Measurements from ENCODE around the gene AFF3. TPM values are rescaled to one million over a fixed set of nuclear protein-coding genes. Genes with fewer than 3 reads are reported as not detected.

The AFF3 gene
- total RNA-seq, 2 experiments from 2014 or later: 0.03 TPM

DNA sequence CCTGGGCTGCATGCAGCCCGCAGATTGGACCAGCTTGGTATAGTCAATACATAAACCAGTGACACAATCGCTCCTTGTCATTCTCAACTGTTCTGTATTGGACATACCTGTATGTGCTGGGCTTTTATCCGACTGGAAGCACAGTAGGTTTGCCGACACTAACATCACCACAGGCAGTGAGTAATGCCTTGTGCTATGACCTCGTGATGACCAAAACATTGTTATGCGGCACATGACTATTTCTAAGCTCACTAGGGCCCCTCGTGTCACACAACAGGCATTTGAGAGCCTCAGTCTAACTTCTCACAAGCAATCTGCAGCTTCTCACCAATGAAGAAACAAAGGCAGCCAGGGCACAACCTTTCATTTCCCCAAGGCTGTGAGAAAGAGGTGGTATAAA is 320.8 kb downstream of the AFF3 start:
- POLR2A ChIA-PET: no interaction called here
- Mint-ChIP-seq H3K4me3 (no peak overlapping the region), H3K9me3 (no peaks in the 10 kb centered on the region), H3K36me3 (ENCODE audit: low read depth) (no peaks in the 10 kb centered on the region), H3K4me1 (no peaks in the 10 kb centered on the region), H3K27me3 (peaks cover 3% of the 10 kb centered on the region), H3K27ac (no peak overlapping the region)
- CTCF ChIA-PET: no interaction called here
- DNase-seq: no peak

- Mint-ChIP-seq H3K4me1 (no peaks in the 10 kb centered on the region), H3K4me3 (no peak overlapping the region), H3K27me3 (peaks cover 3% of the 10 kb centered on the region), H3K9me3 (no peaks in the 10 kb centered on the region), H3K27ac (no peak overlapping the region), H3K36me3 (ENCODE audit: low read depth) (no peaks in the 10 kb centered on the region)
- POLR2A ChIA-PET: no interaction called here
- CTCF ChIA-PET: no interaction called here
- no peak for DNase-seq
Observed at GRCh38 chr2:99821039-99821438, 321.4 kb downstream of the AFF3 start.

GRCh38 chr2:99819766-99820165 is 322.6 kb downstream of the AFF3 start:
- Mint-ChIP-seq H3K27me3 (peaks cover 3% of the 10 kb centered on the region), H3K4me3 (no peak overlapping the region), H3K9me3 (no peaks in the 10 kb centered on the region), H3K4me1 (no peaks in the 10 kb centered on the region), H3K36me3 (ENCODE audit: low read depth) (no peaks in the 10 kb centered on the region), H3K27ac (no peak overlapping the region)
- no peak for DNase-seq
- CTCF ChIA-PET: no interaction called here
- POLR2A ChIA-PET: no interaction called here

- ChIA-PET POLR2A (no interaction called here), CTCF (interaction anchor here (0.6 to 0.8 kb wide), 2 partner anchors 423 to 440 kb away, joined by 3 read pairs; no protein-coding TSS in a partner anchor)
- Mint-ChIP-seq H3K4me3 (no peak overlapping the region), H3K36me3 (ENCODE audit: low read depth) (no peaks in the 10 kb centered on the region), H3K4me1 (no peaks in the 10 kb centered on the region), H3K27ac (no peak overlapping the region), H3K27me3 (peaks cover 3% of the 10 kb centered on the region), H3K9me3 (no peaks in the 10 kb centered on the region)
- DNase-seq: no peak
Observed at GRCh38 chr2:99818842-99819241, 323.5 kb downstream of the AFF3 start.

- ChIA-PET CTCF (no interaction called here), POLR2A (no interaction called here)
- Mint-ChIP-seq H3K27me3 (peaks cover 3% of the 10 kb centered on the region), H3K9me3 (no peaks in the 10 kb centered on the region), H3K36me3 (ENCODE audit: low read depth) (no peaks in the 10 kb centered on the region), H3K4me1 (no peaks in the 10 kb centered on the region), H3K27ac (no peak overlapping the region), H3K4me3 (no peak overlapping the region)
- no peak for DNase-seq
Observed at GRCh38 chr2:99816908-99817307, 325.5 kb downstream of the AFF3 start.

- POLR2A ChIA-PET: no interaction called here
- no peaks in the 10 kb centered on the region for H3K36me3 Mint-ChIP-seq (ENCODE audit: low read depth)
- H3K9me3 Mint-ChIP-seq: no peaks in the 10 kb centered on the region
- no peak overlapping the region for H3K4me3 Mint-ChIP-seq
- no peaks in the 10 kb centered on the region for H3K4me1 Mint-ChIP-seq
- H3K27ac Mint-ChIP-seq: no peak overlapping the region
- H3K27me3 Mint-ChIP-seq: no peaks in the 10 kb centered on the region
- CTCF ChIA-PET: no interaction called here
- DNase-seq: no peak
Observed at GRCh38 chr2:99812426-99812825, 330.0 kb downstream of the AFF3 start.

DNA sequence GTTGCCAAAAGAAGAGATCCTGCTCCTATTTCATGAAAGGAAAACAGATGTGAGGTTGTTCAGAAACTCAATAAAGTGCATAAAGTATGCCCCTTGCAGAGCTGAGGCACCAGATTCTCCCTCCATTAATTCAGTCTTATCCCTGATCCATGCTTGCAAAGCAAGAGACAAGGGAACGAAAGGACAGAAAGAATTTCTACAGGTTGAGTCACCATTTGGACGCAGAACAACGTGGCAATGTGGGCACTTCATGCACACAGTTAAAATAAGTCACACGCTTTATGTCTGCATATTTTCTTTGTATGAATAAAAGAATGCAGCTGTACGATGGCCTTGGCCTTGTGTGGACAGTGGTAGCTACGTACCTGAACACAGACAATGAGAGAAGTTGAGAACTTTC is 330.8 kb downstream of the AFF3 start:
- H3K27ac Mint-ChIP-seq: no peak overlapping the region
- ChIA-PET CTCF (no interaction called here), POLR2A (no interaction called here)
- no peaks in the 10 kb centered on the region for H3K27me3 Mint-ChIP-seq
- no peaks in the 10 kb centered on the region for H3K4me1 Mint-ChIP-seq
- no peak overlapping the region for H3K4me3 Mint-ChIP-seq
- no peak for DNase-seq
- no peaks in the 10 kb centered on the region for H3K9me3 Mint-ChIP-seq
- no peaks in the 10 kb centered on the region for H3K36me3 Mint-ChIP-seq (ENCODE audit: low read depth)

DNA sequence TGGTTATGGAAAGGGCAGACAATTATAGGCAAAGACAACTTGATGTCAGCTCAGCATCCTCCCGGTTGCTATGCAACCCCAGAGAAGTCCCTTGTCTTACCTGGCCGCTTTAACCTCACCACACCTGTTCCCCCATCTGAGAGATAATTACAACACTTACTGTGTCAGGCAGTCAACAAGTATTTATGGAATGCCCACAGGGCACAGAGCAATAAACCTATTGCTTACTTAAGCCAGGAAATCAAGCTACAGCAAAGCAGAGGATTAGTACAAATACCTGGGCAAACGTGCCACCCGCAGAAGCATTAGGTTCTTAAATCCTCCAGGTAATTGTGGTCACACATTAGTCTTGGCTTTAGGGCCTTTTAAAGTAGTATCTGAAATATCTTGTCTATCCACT is 332.2 kb downstream of the AFF3 start:
- Mint-ChIP-seq H3K27me3 (no peaks in the 10 kb centered on the region), H3K4me1 (no peaks in the 10 kb centered on the region), H3K27ac (no peak overlapping the region), H3K4me3 (no peak overlapping the region), H3K9me3 (no peaks in the 10 kb centered on the region), H3K36me3 (ENCODE audit: low read depth) (no peaks in the 10 kb centered on the region)
- POLR2A ChIA-PET: no interaction called here
- no peak for DNase-seq
- CTCF ChIA-PET: no interaction called here

- Mint-ChIP-seq H3K36me3 (ENCODE audit: low read depth) (no peaks in the 10 kb centered on the region), H3K27ac (no peak overlapping the region), H3K4me3 (no peak overlapping the region), H3K27me3 (no peaks in the 10 kb centered on the region), H3K9me3 (no peaks in the 10 kb centered on the region), H3K4me1 (no peaks in the 10 kb centered on the region)
- CTCF ChIA-PET: no interaction called here
- DNase-seq: no peak
- POLR2A ChIA-PET: no interaction called here
Observed at GRCh38 chr2:99809259-99809900, 333.0 kb downstream of the AFF3 start.

DNA sequence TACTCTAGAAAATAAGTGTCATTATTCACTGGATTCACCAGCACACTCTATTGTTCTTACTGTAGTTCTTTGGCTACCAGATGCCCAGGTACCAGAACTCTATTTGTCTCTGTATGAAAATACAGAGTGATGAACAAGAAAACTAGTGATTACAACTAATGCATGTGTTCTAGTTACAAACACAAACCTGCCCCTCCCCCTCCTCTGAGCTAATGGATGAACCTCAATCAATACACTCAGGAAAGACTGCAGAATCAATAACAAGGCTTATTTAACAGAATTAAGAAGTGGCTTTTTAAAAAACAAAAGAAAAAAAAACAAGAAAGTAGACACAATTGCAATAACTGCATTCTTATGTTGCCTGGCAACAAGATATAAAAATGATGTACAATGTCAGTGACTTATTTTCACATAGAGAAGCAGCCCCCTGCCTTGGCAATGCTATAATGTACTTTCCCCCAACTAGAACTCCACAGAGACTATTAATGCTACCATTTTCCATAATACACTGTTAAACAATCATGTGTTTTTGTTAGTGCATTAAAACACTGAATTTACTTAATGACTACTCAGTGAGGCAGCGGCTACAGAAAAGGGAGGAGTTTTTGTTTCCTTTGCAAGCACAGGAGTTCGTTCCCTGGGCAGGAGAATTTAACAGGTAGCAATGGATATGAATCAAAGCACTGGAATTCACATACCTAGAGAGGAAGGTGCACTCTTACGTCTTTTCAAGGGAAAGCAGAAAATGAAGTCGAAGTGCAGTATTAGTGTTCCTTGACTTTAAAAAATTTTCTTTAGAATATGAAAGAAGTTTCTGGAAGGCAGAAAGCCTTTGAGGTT is 333.8 kb downstream of the AFF3 start:
- no peak overlapping the region for H3K4me3 Mint-ChIP-seq
- POLR2A ChIA-PET: no interaction called here
- no peak for DNase-seq
- H3K27ac Mint-ChIP-seq: no peak overlapping the region
- CTCF ChIA-PET: no interaction called here
- no peaks in the 10 kb centered on the region for H3K4me1 Mint-ChIP-seq
- peaks cover 2% of the 10 kb centered on the region for H3K27me3 Mint-ChIP-seq
- H3K9me3 Mint-ChIP-seq: no peaks in the 10 kb centered on the region
- no peaks in the 10 kb centered on the region for H3K36me3 Mint-ChIP-seq (ENCODE audit: low read depth)

DNA sequence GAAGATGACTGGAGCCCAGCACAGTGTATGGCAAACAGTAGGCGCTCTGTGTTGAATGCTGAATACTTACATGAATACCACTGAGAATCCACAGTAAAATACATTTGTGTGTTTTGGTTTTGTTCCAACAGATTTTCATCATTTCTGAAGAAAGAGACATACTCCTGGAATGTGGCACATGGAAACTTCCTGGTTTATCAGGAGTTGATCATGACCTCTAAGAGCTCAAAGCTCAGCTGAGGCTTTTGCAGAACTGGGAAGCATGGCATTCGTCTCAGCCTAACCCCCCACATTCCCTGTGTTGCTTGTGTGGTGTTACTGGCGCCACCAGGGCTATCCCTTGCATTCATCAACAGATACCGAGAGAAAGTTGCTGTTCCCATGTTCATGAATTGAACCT is 335.6 kb downstream of the AFF3 start:
- H3K4me1 Mint-ChIP-seq: no peaks in the 10 kb centered on the region
- CTCF ChIA-PET: no interaction called here
- no peaks in the 10 kb centered on the region for H3K9me3 Mint-ChIP-seq
- no peaks in the 10 kb centered on the region for H3K36me3 Mint-ChIP-seq (ENCODE audit: low read depth)
- H3K27me3 Mint-ChIP-seq: peaks cover 2% of the 10 kb centered on the region
- POLR2A ChIA-PET: no interaction called here
- DNase-seq: no peak
- no peak overlapping the region for H3K4me3 Mint-ChIP-seq
- no peak overlapping the region for H3K27ac Mint-ChIP-seq

GRCh38 chr2:99805930-99806476 is 336.4 kb downstream of the AFF3 start:
- Mint-ChIP-seq H3K9me3 (no peaks in the 10 kb centered on the region), H3K4me1 (no peaks in the 10 kb centered on the region), H3K36me3 (ENCODE audit: low read depth) (no peaks in the 10 kb centered on the region), H3K27me3 (peaks cover 2% of the 10 kb centered on the region), H3K4me3 (no peak overlapping the region), H3K27ac (no peak overlapping the region)
- POLR2A ChIA-PET: no interaction called here
- no peak for DNase-seq
- CTCF ChIA-PET: no interaction called here

DNA sequence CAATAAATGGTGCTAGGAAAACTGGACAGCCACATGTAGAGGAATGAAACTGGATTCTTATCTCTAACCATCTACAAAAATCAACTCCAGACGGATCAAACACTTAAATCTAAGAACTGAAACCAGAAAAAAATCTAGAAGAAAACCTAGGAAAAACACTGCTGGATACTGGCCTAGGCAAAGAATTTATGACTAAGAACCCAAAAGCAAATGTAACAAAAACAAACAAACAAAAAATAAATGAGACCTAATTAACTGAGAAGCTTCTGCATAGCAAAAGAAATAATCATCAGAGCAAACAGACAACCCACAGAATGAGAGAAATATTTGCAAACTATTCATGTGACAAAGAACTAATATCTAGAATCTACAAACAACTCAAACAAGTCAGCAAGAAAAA is 338.5 kb downstream of the AFF3 start:
- H3K27me3 Mint-ChIP-seq: peaks cover 2% of the 10 kb centered on the region
- H3K9me3 Mint-ChIP-seq: no peaks in the 10 kb centered on the region
- ChIA-PET CTCF (no interaction called here), POLR2A (no interaction called here)
- no peak for DNase-seq
- H3K4me3 Mint-ChIP-seq: no peak overlapping the region
- H3K36me3 Mint-ChIP-seq (ENCODE audit: low read depth): no peaks in the 10 kb centered on the region
- H3K4me1 Mint-ChIP-seq: no peaks in the 10 kb centered on the region
- H3K27ac Mint-ChIP-seq: no peak overlapping the region

GRCh38 chr2:99802734-99803133 is 339.7 kb downstream of the AFF3 start:
- ChIA-PET CTCF (interaction anchor here (0.6 kb wide), 1 partner anchor 288 kb away, joined by 3 read pairs; no protein-coding TSS in a partner anchor), POLR2A (no interaction called here)
- DNase-seq: no peak
- no peaks in the 10 kb centered on the region for H3K36me3 Mint-ChIP-seq (ENCODE audit: low read depth)
- no peak overlapping the region for H3K4me3 Mint-ChIP-seq
- H3K4me1 Mint-ChIP-seq: no peaks in the 10 kb centered on the region
- H3K27ac Mint-ChIP-seq: no peak overlapping the region
- H3K27me3 Mint-ChIP-seq: peaks cover 2% of the 10 kb centered on the region
- no peaks in the 10 kb centered on the region for H3K9me3 Mint-ChIP-seq

Measured in activated CD4-positive, alpha-beta memory T cell treated with anti-CD3 and anti-CD28 coated beads, Interleukin-2, amount 10 ng/mL, durations not matched to agents 7 days and 5 days (primary cell).